Keratinocyte (primary cell): ENCODE data around the gene KCNQ2. TPM values are rescaled to one million over a fixed set of nuclear protein-coding genes. Genes with fewer than 3 reads are reported as not detected.

Source experiments
- DNase-seq: peaks from one replicate; pipeline ENCODE4 v3.0.0-alpha.2; 2011; ENCODE audit warnings: low read depth, missing footprints, low spot score
- FAIRE-seq: peaks from 2 replicates; lab custom pipeline; 2011; peaks lifted over from hg19 to GRCh38; lab: Jason Lieb, UNC
- H2AFZ ChIP-seq: 2 replicates; pipeline ENCODE4 v1.6.0; 2012; ENCODE audit warnings: low read length, control low read depth, inconsistent platforms; ENCODE audit not compliant: control insufficient read depth
- H3K27ac ChIP-seq: 2 replicates; pipeline ENCODE4 v1.5.1; 2011; ENCODE audit warnings: low read length; ENCODE audit not compliant: control insufficient read depth, insufficient read depth
- H3K27me3 ChIP-seq: 3 replicates; pipeline ENCODE4 v1.6.0; 2011; ENCODE audit warnings: low read length; ENCODE audit not compliant: control insufficient read depth, insufficient read depth; ENCODE audit errors: extremely low read depth
- H3K36me3 ChIP-seq, 2 experiments: 2 replicates in 1 of 2; 3 replicates in 1 of 2; pipeline ENCODE4 v1.5.1; 2011; ENCODE audit warnings: low read length in 2 of 2, mild to moderate bottlenecking in 1 of 2; ENCODE audit not compliant: control insufficient read depth in 2 of 2, insufficient read depth in 2 of 2; ENCODE audit errors: extremely low read depth in 1 of 2
- H3K4me1 ChIP-seq: 3 replicates; pipeline ENCODE4 v1.5.1; 2011; ENCODE audit warnings: low read length; ENCODE audit not compliant: control insufficient read depth, insufficient read depth; ENCODE audit errors: extremely low read depth
- H3K4me2 ChIP-seq: 3 replicates; pipeline ENCODE4 v1.6.0; 2011; ENCODE audit warnings: low read depth, low read length; ENCODE audit not compliant: control insufficient read depth, insufficient read depth; ENCODE audit errors: extremely low read depth
- H3K4me3 ChIP-seq, 3 experiments: fragments of 200-600 bp in 1 of 3; sonication (generic) in 1 of 3; 2 replicates in 2 of 3; 3 replicates in 1 of 3; pipeline ENCODE4 v1.5.1; 2011 to 2016; ENCODE audit warnings: low read length in 3 of 3, mild to moderate bottlenecking in 3 of 3, control low read depth in 2 of 3, inconsistent platforms in 1 of 3, low read depth in 1 of 3, mixed read lengths in 1 of 3, mixed run types in 1 of 3, moderate library complexity in 1 of 3; ENCODE audit not compliant: control insufficient read depth in 2 of 3, insufficient read depth in 2 of 3; ENCODE audit errors: extremely low read depth in 1 of 3
- H3K79me2 ChIP-seq: 2 replicates; pipeline ENCODE4 v1.6.0; 2012; ENCODE audit warnings: low read length; ENCODE audit not compliant: control insufficient read depth, insufficient read depth
- H3K9ac ChIP-seq: 3 replicates; pipeline ENCODE4 v1.6.0; 2011; ENCODE audit warnings: low read length; ENCODE audit not compliant: control insufficient read depth, insufficient read depth; ENCODE audit errors: extremely low read depth
- H3K9me1 ChIP-seq: 3 replicates; pipeline ENCODE4 v1.6.0; 2011; ENCODE audit warnings: low read length; ENCODE audit not compliant: control insufficient read depth, insufficient read depth; ENCODE audit errors: extremely low read depth
- H3K9me3 ChIP-seq: 2 replicates; pipeline ENCODE4 v1.5.1; 2012; ENCODE audit warnings: low read depth, low read length; ENCODE audit not compliant: control insufficient read depth
- H4K20me1 ChIP-seq: 3 replicates; pipeline ENCODE4 v1.6.0; 2011; ENCODE audit warnings: low read length; ENCODE audit not compliant: control insufficient read depth, insufficient read depth; ENCODE audit errors: extremely low read depth
- CTCF ChIP-seq, 3 experiments: IDR thresholded peaks in 1 of 3; conservative IDR thresholded peaks in 1 of 3; optimal IDR thresholded peaks in 1 of 3; 2 replicates in 2 of 3; 3 replicates in 1 of 3; pipeline versions ENCODE3 to v1.5.1; 2011; ENCODE audit warnings: low read length in 3 of 3, mild to moderate bottlenecking in 3 of 3, moderate library complexity in 2 of 3, control low read depth in 1 of 3, inconsistent platforms in 1 of 3; ENCODE audit not compliant: insufficient read depth in 2 of 3; ENCODE audit errors: extremely low read depth in 1 of 3
- EZH2 ChIP-seq: IDR thresholded peaks from one replicate; pipeline ENCODE4 v1.6.1; 2012; ENCODE audit warnings: inconsistent platforms, mild to moderate bottlenecking, low read length, moderate library complexity
- dilution Hi-C: fragments of 300-500 bp; cut with MboI; formaldehyde crosslinking; loops from one replicate; pipeline ENCODE4 v1.7.0; 2020; ENCODE audit warnings: low sequenced_read_pairs; ENCODE audit not compliant: extremely low pct_ligation_motif_present
- polyA plus RNA-seq, 5 experiments: library from polyadenylated mRNA; depleted of rRNA in 3 of 5; stranded (reverse) in 3 of 5; stranded (forward) in 1 of 5; unstranded in 1 of 5; fragments of >200 nt; gene quantifications; 1 replicate in 1 of 5; 2 replicates in 3 of 5; 3 replicates in 1 of 5; pipeline versions ENCODE4 v1.2.1 to v1.2.3, GENCODE V29; 2011 to 2012; ENCODE audit warnings: missing spikeins in 2 of 5, low read depth in 1 of 5, low replicate concordance in 1 of 5

Gene KCNQ2
- polyA plus RNA-seq, 1 donor (not counting 4 experiments of a cell fraction or from before 2014, with no cell fraction given): not detected

- Histone ChIP-seq H3K79me2 (peaks cover 20% of the 10 kb centered on the region), H3K27me3 (no peaks in the 10 kb centered on the region), H4K20me1 (peaks cover 16% of the 10 kb centered on the region), H3K4me3 (peak overlapping the region; percentile 72 to 96 (median 79)), H2AFZ (no peak overlapping the region), H3K9ac (peak overlapping the region; percentile 86), H3K4me2 (peak overlapping the region; percentile 76), H3K27ac (peak overlapping the region; percentile 52), H3K9me1 (no peaks in the 10 kb centered on the region), H3K36me3 (peaks cover 11 to 19% of the 10 kb centered on the region in 2 experiments), H3K9me3 (peaks cover 6% of the 10 kb centered on the region), H3K4me1 (peaks cover 10% of the 10 kb centered on the region)
- no peak for DNase-seq
- FAIRE-seq: no peak
- dilution Hi-C loops: no loop called here
- TF ChIP-seq CTCF (optimal IDR thresholded peaks at IDR 0.05 in 1 of 3, IDR thresholded peaks at IDR 0.05 in 1 of 3, conservative IDR thresholded peaks at IDR 0.05 in 1 of 3; ENCODE audit: extremely low read depth in 1 of 3, insufficient read depth in 2 of 3, low read length in 3 of 3) (peak in 1 of 3 experiments; percentile 14), EZH2 (no peak)
These were observed 48.6 kb upstream of the KCNQ2 start for GRCh38 chr20:63520934-63521601.

DNA sequence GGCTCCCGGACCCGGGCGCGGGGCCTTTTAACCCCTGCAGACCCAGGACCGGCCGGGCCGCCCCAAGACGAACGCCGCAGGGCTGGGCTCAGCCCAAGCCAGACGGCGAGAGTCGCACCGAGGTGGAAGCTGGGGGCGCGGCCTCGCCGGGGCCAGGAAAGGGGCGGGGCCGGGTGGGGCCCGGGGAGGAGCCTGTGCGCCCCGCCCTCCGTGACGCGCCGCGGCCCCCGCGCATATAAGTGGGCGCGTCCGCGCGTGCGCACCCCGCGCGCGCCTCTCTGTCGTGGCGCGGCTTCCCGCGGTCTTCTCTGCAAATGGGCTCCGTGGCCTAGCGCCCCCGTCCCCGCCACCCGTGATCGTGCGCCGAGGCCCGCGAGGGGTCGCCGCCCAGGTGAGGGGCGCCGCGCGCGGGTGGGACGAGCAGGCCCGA, 48.1 kb upstream of the KCNQ2 start, which contains the start of gene PPDPF:
PPDPF (plus strand) TSS at position 262 of the 430 bp plus-strand sequence. CDS start 544 bp downstream, outside the sequence.
- peak within 1 kb of the TSS; percentile 72 to 96 (median 79) for H3K4me3 ChIP-seq
- H3K27me3 ChIP-seq: no peaks in the 10 kb centered on the region
- H3K27ac ChIP-seq: peak within 1 kb of the TSS; percentile 52
- H3K4me1 ChIP-seq: peaks cover 10% of the 10 kb centered on the region
- no peak for FAIRE-seq
- peak within 1 kb of the TSS; percentile 83 for H2AFZ ChIP-seq
- TF ChIP-seq CTCF (optimal IDR thresholded peaks at IDR 0.05 in 1 of 3, IDR thresholded peaks at IDR 0.05 in 1 of 3, conservative IDR thresholded peaks at IDR 0.05 in 1 of 3; ENCODE audit: extremely low read depth in 1 of 3, insufficient read depth in 2 of 3, low read length in 3 of 3) (no peak), EZH2 (no peak)
- H3K9ac ChIP-seq: peak within 1 kb of the TSS; percentile 86
- dilution Hi-C loops: no loop called here
- peak within 1 kb of the TSS; percentile 82 for H3K4me2 ChIP-seq
- no peak for DNase-seq
- no peaks in the 10 kb centered on the region for H3K9me1 ChIP-seq
- peaks cover 16% of the 10 kb centered on the region for H4K20me1 ChIP-seq
- H3K79me2 ChIP-seq: peaks cover 20% of the 10 kb centered on the region
- H3K9me3 ChIP-seq: peaks cover 6% of the 10 kb centered on the region
- H3K36me3 ChIP-seq: peaks cover 11 to 19% of the 10 kb centered on the region in 2 experiments
